SU-DHL-6 (cell line): ENCODE measurements around the gene TIMM22.

Experiments
- EZH2phosphoT487 ChIP-seq: fragments of 200-600 bp; sonication (generic), shearing (Covaris generic); conservative IDR thresholded peaks from 2 replicates; pipeline ENCODE4 v1.6.1; 2018; ENCODE audit warnings: mild to moderate bottlenecking, antibody characterized with exemption, low read length, moderate library complexity, mixed read lengths
- TF ChIP-seq, protein P1 (sequence below): fragments of 200-600 bp; sonication (generic); IDR thresholded peaks from one replicate; pipeline ENCODE4 v1.5.1; 2017; ENCODE audit warnings: antibody characterized with exemption, mild to moderate bottlenecking, low read length, moderate library complexity; ENCODE audit not compliant: insufficient read depth, poor library complexity, severe bottlenecking

DNA sequence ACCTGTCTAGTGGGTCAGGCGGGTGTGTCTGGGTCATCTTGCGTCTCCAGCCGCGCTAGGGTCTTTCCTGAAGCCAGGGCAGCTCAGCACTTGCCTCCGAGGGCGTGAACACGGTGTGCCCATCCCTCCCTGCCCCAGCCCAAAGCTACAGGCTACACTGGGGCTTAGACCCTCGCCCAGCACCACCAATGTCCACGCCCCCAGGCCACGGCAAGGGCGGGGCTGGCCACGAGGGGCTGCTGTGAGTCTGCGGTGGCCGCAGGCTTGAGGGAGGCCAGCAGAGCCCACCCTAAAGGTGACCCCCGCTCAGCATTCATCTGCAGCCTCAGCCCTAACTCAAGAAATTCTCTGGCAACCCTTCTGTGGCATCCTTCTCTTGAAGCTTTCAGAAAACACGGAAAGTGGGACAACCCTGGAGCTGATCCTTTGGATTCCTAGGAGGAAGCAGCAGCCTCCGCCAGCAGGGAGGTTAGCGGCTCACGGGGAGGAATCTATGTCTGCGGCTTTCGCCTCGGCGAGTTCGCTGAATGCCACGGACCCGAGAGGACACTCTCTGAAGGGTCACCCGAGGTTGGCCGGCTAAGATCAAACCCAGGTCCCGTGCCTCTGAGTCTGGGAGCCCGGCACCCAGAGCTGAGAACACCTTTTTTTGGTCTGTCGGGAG is 41.7 kb downstream of the TIMM22 start:
- TF ChIP-seq, protein P1, sequence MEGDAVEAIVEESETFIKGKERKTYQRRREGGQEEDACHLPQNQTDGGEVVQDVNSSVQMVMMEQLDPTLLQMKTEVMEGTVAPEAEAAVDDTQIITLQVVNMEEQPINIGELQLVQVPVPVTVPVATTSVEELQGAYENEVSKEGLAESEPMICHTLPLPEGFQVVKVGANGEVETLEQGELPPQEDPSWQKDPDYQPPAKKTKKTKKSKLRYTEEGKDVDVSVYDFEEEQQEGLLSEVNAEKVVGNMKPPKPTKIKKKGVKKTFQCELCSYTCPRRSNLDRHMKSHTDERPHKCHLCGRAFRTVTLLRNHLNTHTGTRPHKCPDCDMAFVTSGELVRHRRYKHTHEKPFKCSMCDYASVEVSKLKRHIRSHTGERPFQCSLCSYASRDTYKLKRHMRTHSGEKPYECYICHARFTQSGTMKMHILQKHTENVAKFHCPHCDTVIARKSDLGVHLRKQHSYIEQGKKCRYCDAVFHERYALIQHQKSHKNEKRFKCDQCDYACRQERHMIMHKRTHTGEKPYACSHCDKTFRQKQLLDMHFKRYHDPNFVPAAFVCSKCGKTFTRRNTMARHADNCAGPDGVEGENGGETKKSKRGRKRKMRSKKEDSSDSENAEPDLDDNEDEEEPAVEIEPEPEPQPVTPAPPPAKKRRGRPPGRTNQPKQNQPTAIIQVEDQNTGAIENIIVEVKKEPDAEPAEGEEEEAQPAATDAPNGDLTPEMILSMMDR = no peak
- TF ChIP-seq EZH2phosphoT487 = no peak
